Measurements from ENCODE around the gene EIF1B.

The EIF1B gene

DNA sequence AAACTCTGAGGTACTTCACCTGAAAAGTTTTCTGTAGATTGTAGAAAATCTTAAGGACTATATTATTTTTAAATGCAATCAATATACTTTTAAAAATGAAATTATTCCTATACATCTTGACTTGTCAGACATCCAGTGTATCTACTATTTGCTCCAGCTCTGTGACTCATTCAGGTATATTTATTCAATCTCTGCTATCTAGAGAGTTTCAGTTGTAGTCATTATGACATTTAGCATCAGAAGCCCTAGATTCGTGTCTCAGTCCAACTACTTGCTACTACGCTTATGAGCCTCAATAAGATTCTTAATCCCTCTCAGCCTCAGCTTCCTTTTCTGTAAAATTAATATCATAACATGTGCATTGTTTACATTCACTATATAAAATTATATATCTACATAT, 22.3 kb upstream of the EIF1B start:
- no peak for TF ChIP-seq Cebpa-rat (IDR thresholded peaks at IDR 0.05)
- Histone ChIP-seq H3K4me2 (no peak overlapping the region), H3K27me3 (no peaks in the 10 kb centered on the region), H3K9me3 (replicated peaks in 1 of 11) (peaks cover 15 to 24% (median 20%) of the 10 kb centered on the region in 11 experiments), H3K27ac (no peak overlapping the region), H3K36me3 (peaks cover 4 to 16% (median 11%) of the 10 kb centered on the region in 11 experiments; a peak in 14 of 22 replicates), H3K9ac (no peak overlapping the region), H3K4me3 (no peak overlapping the region), H4K20me1 (no peaks in the 10 kb centered on the region), H3K4me1 (no peaks in the 10 kb centered on the region)

DNA sequence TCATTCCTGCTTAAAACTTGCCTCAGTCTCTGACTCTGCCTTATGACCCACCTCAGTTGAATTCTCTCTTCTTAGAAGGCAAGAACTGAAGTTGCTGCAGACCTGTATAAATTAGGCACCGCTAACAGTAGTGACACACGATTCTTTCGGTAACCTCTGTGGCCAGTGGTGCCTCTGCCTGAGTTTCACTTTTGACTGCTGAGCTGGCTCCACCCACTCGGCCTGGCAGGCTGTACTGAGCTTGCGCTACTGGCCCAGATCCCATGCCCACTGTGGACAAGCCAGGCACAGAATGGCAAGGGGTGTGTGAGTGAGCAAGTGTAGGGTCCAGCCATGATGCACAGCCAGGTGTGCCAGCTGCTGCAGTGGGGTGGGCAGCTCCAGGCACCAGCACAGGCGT, 19.1 kb upstream of the EIF1B start:
- TF ChIP-seq Cebpa-rat (IDR thresholded peaks at IDR 0.05): no peak
- Histone ChIP-seq H3K9ac (no peak overlapping the region), H4K20me1 (no peaks in the 10 kb centered on the region), H3K27me3 (no peaks in the 10 kb centered on the region), H3K36me3 (peaks cover 4 to 16% (median 11%) of the 10 kb centered on the region in 11 experiments; a peak in 14 of 22 replicates), H3K9me3 (replicated peaks in 1 of 11) (peaks cover 15 to 24% (median 20%) of the 10 kb centered on the region in 11 experiments), H3K27ac (no peak overlapping the region), H3K4me3 (no peak overlapping the region), H3K4me1 (no peaks in the 10 kb centered on the region), H3K4me2 (no peak overlapping the region)

DNA sequence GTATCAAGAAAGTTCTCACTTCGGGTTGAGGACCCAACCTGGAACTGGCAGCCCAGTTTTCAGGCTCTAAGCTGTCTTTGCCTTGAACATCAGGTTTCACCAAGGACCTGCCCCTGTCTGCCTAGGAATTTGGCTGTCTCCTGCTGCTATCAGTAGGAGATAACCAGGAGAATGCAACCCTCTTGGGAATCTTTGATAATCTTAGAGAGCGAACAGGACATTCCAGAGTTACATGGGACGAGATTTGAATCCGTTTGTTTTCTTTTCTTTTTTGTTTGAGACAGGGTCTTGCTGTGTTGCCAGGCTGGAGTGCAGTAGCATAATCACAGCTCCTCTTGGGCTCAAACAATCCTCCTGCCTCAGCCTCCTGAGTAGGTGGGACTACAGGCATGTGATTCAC, 18.0 kb upstream of the EIF1B start:
- Histone ChIP-seq H3K4me1 (no peaks in the 10 kb centered on the region), H3K9ac (no peak overlapping the region), H3K27ac (no peak overlapping the region), H3K36me3 (peaks cover 4 to 16% (median 11%) of the 10 kb centered on the region in 11 experiments; a peak in 14 of 22 replicates), H3K27me3 (no peaks in the 10 kb centered on the region), H4K20me1 (no peaks in the 10 kb centered on the region), H3K9me3 (replicated peaks in 1 of 11) (peaks cover 15 to 24% (median 20%) of the 10 kb centered on the region in 11 experiments), H3K4me2 (no peak overlapping the region), H3K4me3 (no peak overlapping the region; a peak in 1 of 20 replicates)
- TF ChIP-seq Cebpa-rat (IDR thresholded peaks at IDR 0.05): no peak

DNA sequence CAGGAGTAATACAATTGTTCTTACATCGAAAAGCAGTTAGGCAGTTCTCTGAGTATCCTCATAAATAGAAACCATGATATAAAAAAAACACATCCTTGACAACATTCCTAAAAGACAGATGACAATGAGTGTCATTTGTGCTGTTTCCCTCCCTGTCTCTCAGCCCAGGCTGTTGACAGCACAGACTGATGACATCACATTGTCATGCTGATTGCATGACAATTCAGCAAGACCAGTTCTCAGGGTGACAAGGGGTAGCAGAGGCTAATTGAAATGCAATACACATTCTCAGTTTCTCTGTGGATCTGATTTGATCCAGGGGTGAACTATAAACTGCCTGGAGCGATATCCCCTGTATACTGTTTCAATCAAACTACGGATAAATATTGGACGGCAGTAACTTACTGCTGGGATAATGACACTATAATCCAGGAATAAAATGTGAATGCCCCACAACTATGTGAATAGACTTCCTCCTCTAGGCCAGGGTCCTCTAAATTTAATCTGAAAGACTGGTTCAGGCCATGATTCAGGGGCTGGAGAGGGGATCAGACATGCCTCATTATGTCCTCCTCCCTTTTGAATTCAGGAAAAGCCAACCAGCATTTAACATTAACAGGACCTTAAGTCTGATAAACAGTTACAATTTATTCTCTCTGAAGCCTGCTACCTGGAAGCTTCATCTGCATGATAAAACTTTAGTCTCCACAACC, 16.7 kb upstream of the EIF1B start:
- Histone ChIP-seq H3K9me3 (replicated peaks in 1 of 11) (peaks cover 15 to 24% (median 20%) of the 10 kb centered on the region in 11 experiments), H3K4me2 (no peak overlapping the region), H3K9ac (no peak overlapping the region), H3K36me3 (peaks cover 4 to 16% (median 11%) of the 10 kb centered on the region in 11 experiments; a peak in 14 of 22 replicates), H3K4me1 (no peaks in the 10 kb centered on the region), H3K4me3 (no peak overlapping the region), H3K27ac (no peak overlapping the region), H4K20me1 (no peaks in the 10 kb centered on the region), H3K27me3 (no peaks in the 10 kb centered on the region)
- no peak for TF ChIP-seq Cebpa-rat (IDR thresholded peaks at IDR 0.05)

DNA sequence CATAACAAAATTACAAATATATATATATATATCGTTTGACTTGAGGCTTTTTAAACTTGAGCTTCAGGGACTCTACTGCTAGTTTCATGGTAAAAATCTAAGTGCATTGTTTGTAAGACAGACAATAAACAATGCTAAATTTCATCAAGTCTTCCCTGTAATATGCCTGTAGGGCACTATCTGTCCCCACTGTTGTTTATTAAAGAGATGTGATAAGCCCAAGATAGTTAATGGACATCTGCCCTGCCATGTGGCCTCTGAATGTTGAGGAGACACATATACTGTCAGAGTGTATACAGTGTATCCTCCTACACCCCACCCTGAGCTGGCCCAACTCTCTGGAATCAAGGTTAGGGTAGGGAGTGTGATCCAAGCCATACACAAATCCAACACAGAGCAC, 15.1 kb upstream of the EIF1B start:
- H4K20me1 ChIP-seq: no peaks in the 10 kb centered on the region; a peak in 2 of 22 replicates
- peaks cover 15 to 24% (median 20%) of the 10 kb centered on the region in 11 experiments for H3K9me3 ChIP-seq (replicated peaks in 1 of 11)
- H3K36me3 ChIP-seq: peaks cover 4 to 16% (median 11%) of the 10 kb centered on the region in 11 experiments; a peak in 14 of 22 replicates
- no peak overlapping the region for H3K27ac ChIP-seq
- H3K4me2 ChIP-seq: no peak overlapping the region
- no peak for TF ChIP-seq Cebpa-rat (IDR thresholded peaks at IDR 0.05)
- no peak overlapping the region for H3K9ac ChIP-seq
- H3K27me3 ChIP-seq: no peaks in the 10 kb centered on the region
- peaks cover 0 to 13% (median 0%) of the 10 kb centered on the region in 10 experiments; a peak in 7 of 20 replicates for H3K4me1 ChIP-seq
- H3K4me3 ChIP-seq: no peak overlapping the region

DNA sequence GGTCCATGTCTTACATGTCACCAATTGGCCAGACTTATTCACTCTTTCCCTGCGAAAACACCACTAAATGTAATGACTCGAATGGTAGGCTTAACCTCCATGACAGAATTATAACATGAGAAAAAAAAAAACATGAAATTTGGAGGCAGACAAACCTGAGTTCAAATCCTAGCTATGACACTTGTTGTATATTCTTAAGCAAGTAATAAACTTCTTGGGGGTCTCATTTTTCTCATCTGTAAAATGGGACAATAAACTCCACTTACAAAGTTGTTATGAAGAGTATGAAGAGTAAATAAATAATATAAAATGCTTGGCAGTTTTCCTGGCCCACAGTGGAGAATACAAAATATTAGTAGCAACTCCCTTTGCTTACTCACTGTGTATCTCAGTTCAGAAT, 11.4 kb upstream of the EIF1B start:
- Histone ChIP-seq H3K27me3 (no peaks in the 10 kb centered on the region), H3K4me1 (peaks cover 0 to 36% (median 8%) of the 10 kb centered on the region in 10 experiments; a peak in 11 of 20 replicates), H4K20me1 (no peaks in the 10 kb centered on the region; a peak in 2 of 22 replicates), H3K4me2 (no peak overlapping the region), H3K36me3 (peaks cover 0 to 7% (median 0%) of the 10 kb centered on the region in 11 experiments; a peak in 1 of 22 replicates), H3K9ac (no peak overlapping the region), H3K4me3 (no peak overlapping the region), H3K27ac (no peak overlapping the region), H3K9me3 (replicated peaks in 1 of 11) (peaks cover 0 to 5% (median 0%) of the 10 kb centered on the region in 11 experiments; a peak in 2 of 22 replicates)
- no peak for TF ChIP-seq Cebpa-rat (IDR thresholded peaks at IDR 0.05)

DNA sequence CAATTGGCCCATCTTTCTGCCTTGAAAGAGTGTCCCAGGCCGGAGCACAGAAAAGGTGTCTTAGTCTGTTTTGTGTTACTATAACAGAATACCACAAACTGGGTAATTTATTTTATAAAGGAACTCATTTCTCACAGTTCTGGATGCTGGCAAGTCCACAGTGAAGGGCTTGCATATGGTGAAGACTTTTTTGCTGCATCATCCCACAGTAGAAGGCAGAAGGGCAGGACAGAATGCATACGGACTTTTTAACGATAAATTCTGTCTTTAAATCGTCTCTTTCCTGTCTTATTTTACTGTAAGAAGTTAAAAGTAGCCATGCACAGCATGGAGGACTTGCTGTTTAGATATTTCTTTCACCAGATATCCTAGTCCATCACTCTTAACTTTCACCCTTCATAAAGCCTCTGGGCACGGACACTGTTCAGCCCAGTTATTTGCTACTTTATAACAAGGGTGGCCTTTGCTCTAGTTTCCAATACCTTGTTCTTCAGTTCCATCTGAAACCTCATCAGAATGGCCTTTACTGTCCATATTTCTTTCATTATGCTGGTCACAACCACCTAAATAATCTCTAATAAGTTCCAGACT, 10.3 kb upstream of the EIF1B start:
- H3K9ac ChIP-seq: peak overlapping the region in 1 of 11 experiments; percentile 11; a peak in 1 of 22 replicates
- H3K4me1 ChIP-seq: peaks cover 0 to 42% (median 8%) of the 10 kb centered on the region in 10 experiments; a peak in 11 of 20 replicates
- H3K36me3 ChIP-seq: peaks cover 0 to 7% (median 0%) of the 10 kb centered on the region in 11 experiments; a peak in 1 of 22 replicates
- no peak for TF ChIP-seq Cebpa-rat (IDR thresholded peaks at IDR 0.05)
- H3K4me3 ChIP-seq: no peak overlapping the region
- peak overlapping the region in 5 of 11 experiments; percentile 39 to 71 (median 65); a peak in 9 of 22 replicates for H3K4me2 ChIP-seq
- no peaks in the 10 kb centered on the region for H3K27me3 ChIP-seq
- H3K9me3 ChIP-seq (replicated peaks in 1 of 11): peaks cover 0 to 5% (median 0%) of the 10 kb centered on the region in 11 experiments; a peak in 2 of 22 replicates
- H3K27ac ChIP-seq: peak overlapping the region in 3 of 11 experiments; percentile 2 to 78 (median 53); a peak in 5 of 22 replicates
- H4K20me1 ChIP-seq: no peaks in the 10 kb centered on the region; a peak in 2 of 22 replicates

DNA sequence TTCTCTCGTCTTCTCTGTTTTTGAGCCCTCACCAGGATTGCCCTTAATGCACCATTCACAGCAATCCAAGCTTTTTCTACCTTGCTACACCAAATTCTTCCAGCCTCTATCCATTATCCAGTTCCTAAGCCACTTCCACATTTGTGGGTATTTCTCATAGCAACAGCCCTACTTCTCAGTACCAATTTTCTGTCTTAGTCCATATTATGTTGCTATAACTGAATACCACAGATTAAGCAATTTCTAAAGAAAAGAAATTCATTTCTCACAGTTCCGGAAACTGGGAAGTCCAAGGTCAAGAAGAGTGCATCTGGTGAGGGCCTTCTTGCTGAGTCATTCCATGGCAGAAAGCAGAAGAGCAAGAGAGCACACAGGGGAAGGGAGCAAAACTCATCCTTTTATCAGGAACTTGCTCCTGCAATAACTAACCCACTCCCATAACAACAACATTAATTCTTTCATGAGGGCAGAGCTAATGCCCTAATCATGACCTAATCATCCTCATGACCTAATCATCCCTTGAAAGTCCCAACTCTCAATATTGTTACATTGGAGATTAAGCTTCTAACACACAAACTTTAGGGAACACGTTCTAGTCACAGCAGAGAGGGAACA, 9.7 kb upstream of the EIF1B start:
- Histone ChIP-seq H3K27ac (peak overlapping the region in 3 of 11 experiments; percentile 39 to 78 (median 53); a peak in 7 of 22 replicates), H3K36me3 (peaks cover 0 to 7% (median 0%) of the 10 kb centered on the region in 11 experiments; a peak in 1 of 22 replicates), H3K4me2 (peak overlapping the region in 6 of 11 experiments; percentile 2 to 71 (median 62); a peak in 10 of 22 replicates), H3K27me3 (no peaks in the 10 kb centered on the region), H3K4me3 (no peak overlapping the region), H3K4me1 (peaks cover 0 to 42% (median 8%) of the 10 kb centered on the region in 10 experiments; a peak in 11 of 20 replicates), H3K9me3 (replicated peaks in 1 of 11) (peaks cover 0 to 5% (median 0%) of the 10 kb centered on the region in 11 experiments; a peak in 2 of 22 replicates), H4K20me1 (no peaks in the 10 kb centered on the region; a peak in 2 of 22 replicates), H3K9ac (peak overlapping the region in 1 of 11 experiments; percentile 47; a peak in 1 of 22 replicates)
- peak in 3 of 11 experiments; percentile 43 to 64 (median 63); a peak in 3 of 22 replicates for TF ChIP-seq Cebpa-rat (IDR thresholded peaks at IDR 0.05)

Data from BLaER1 treated with 17β-estradiol and CSF1 and Interleukin-3, amounts not matched to agents 10 nM and 100 nM (cell line).